ENCODE results near the gene NPY. TPM values are rescaled to one million over a fixed set of nuclear protein-coding genes. Genes with fewer than 3 reads are reported as not detected.

NPY gene
- polyA plus RNA-seq (2011; rRNA removed) (not detected in 2 replicates), polyA plus RNA-seq (2017; fragmentation: RNase III; extraction: RNeasy Plus Mini Kit Qiagen cat#74134 plus additional on column Dnase treatment) (not detected in 3 replicates), polyA minus RNA-seq (2011; rRNA and poly(A)+ RNA removed) (not detected in 2 replicates)
- not detected in 2 replicates for polyA plus RNA-seq (2012; cell fraction: cytosol; rRNA removed)
- polyA plus RNA-seq (2012; cell fraction: nucleus; rRNA removed) = not detected in 2 replicates

- CTCF ChIA-PET = no interaction called here
- H3K9me3 ChIP-seq = no peaks in the 10 kb centered on the region; the same call in 2 of the 3 replicates
- WGBS (ENCODE audit: missing lambda C conversion rate) = 22% methylated on average over 45 of the region's 73 CpGs
- H3K27ac ChIP-seq = no peak within 1 kb of the TSS
- DNase-seq (ENCODE audit: low read depth in 1 of 2, low spot score in 1 of 2) (no peak), FAIRE-seq (no peak), ATAC-seq (peak in 1 of 2 experiments; percentile 56; a peak in 3 of 6 replicates)
- H3K4me3 ChIP-seq = peak within 1 kb of the TSS; percentile 38
- peaks cover 19% of the 10 kb centered on the region; the same call in 2 of the 3 replicates for H3K4me1 ChIP-seq
- H3K4me2 ChIP-seq = peak within 1 kb of the TSS; percentile 82
- POLR2A ChIA-PET = no interaction called here
- TF ChIP-seq BCL3 (IDR thresholded peaks at IDR 0.05) (no peak), JUN (IDR thresholded peaks at IDR 0.05) (no peak), E2F6 (IDR thresholded peaks at IDR 0.05; ENCODE audit: borderline replicate concordance, low read depth) (no peak), ESRRA (IDR thresholded peaks at IDR 0.05; ENCODE audit: borderline replicate concordance, low read length) (no peak)
Observed at GRCh38 chr7:24283897-24284698, at the start of gene NPY. Gene NPY, plus strand, starts transcription at chr7:24284190. Its CDS starts 1,051 bp downstream, at chr7:24285241.

- H3K4me2 ChIP-seq = no peak overlapping the region
- no peaks in the 10 kb centered on the region for H3K4me1 ChIP-seq
- no peak overlapping the region for H3K27ac ChIP-seq
- ATAC-seq (no peak), DNase-seq (ENCODE audit: low read depth in 1 of 2, low spot score in 1 of 2) (no peak), FAIRE-seq (no peak)
- TF ChIP-seq MAZ (IDR thresholded peaks at IDR 0.05; ENCODE audit: borderline replicate concordance, low read depth, low read length) = no peak
- no peak for TF ChIP-seq PHF8 (IDR thresholded peaks at IDR 0.05; ENCODE audit: borderline replicate concordance, low read depth)
- TF ChIP-seq HMGXB4 (CRISPR knock-in tag; IDR thresholded peaks at IDR 0.05; ENCODE audit: borderline replicate concordance) = no peak
- no peak for TF ChIP-seq HOXB13 (CRISPR knock-in tag; IDR thresholded peaks at IDR 0.05; ENCODE audit: low read depth)
- TF ChIP-seq ATOH8 (CRISPR knock-in tag; IDR thresholded peaks at IDR 0.05; ENCODE audit: low read depth) = no peak
- no peak for TF ChIP-seq RFX5 (IDR thresholded peaks at IDR 0.05)
- TF ChIP-seq RARB (CRISPR knock-in tag; IDR thresholded peaks at IDR 0.05) = no peak
- no peak for TF ChIP-seq EP300 (IDR thresholded peaks at IDR 0.05)
- no peak for TF ChIP-seq EHF (CRISPR knock-in tag; IDR thresholded peaks at IDR 0.05)
- TF ChIP-seq PBX3 (IDR thresholded peaks at IDR 0.05) = no peak
- TF ChIP-seq HOXA7 (CRISPR knock-in tag; IDR thresholded peaks at IDR 0.05) = no peak
- TF ChIP-seq HOXB5 (CRISPR knock-in tag; IDR thresholded peaks at IDR 0.05) = no peak
- no peak for TF ChIP-seq RAD21 (conservative IDR thresholded peaks at IDR 0.05 in 1 of 2, IDR thresholded peaks at IDR 0.05 in 1 of 2)
- TF ChIP-seq GATA3 (IDR thresholded peaks at IDR 0.05; ENCODE audit: borderline replicate concordance) = no peak
- POLR2A ChIA-PET = interaction anchor here (0.6 kb wide), 1 partner anchor 26 kb away, joined by 3 read pairs; no protein-coding TSS in a partner anchor
- CTCF ChIA-PET = no interaction called here
- no peak overlapping the region for H3K4me3 ChIP-seq
- no peaks in the 10 kb centered on the region for H3K9me3 ChIP-seq
Observed at GRCh38 chr7:24239260-24239659, 44.7 kb upstream of the NPY start.
